ENCODE results near the gene ZFC3H1. TPM values are rescaled to one million over a fixed set of nuclear protein-coding genes. Genes with fewer than 3 reads are reported as not detected.

Gene ZFC3H1
- total RNA-seq, 1 experiment from 2014 or later: 37.1 TPM

GRCh38 chr12:71638499-71638898, 25.1 kb downstream of the ZFC3H1 start:
- H3K9ac ChIP-seq (ENCODE audit: low read length): no peak overlapping the region
- ATAC-seq: no peak
- CTCF ChIA-PET: interaction anchor here (3.3 kb wide), 1 partner anchor 108 kb away, joined by 39 read pairs; no protein-coding TSS in a partner anchor
- intact Hi-C loops (cut with micrococcal nuclease): loop anchor here (2.0 kb wide), 1 partner anchor 108 kb away; no protein-coding TSS in a partner anchor
- peaks cover 0 to 4% of the 10 kb centered on the region in 2 experiments; a peak in 1 of 4 replicates for H3K4me1 ChIP-seq (ENCODE audit: control insufficient read depth in 1 of 2, insufficient read depth in 2 of 2, low read length in 2 of 2)
- H3K27ac ChIP-seq (ENCODE audit: low read depth, low read length): no peak overlapping the region
- no peak overlapping the region for H3K4me2 ChIP-seq (ENCODE audit: low read length)
- POLR2A ChIA-PET: no interaction called here
- no peak overlapping the region for H3K4me3 ChIP-seq (replicated peaks in 1 of 2; ENCODE audit: low read depth in 1 of 2, low read length in 2 of 2)
- peaks cover 52% of the 10 kb centered on the region for H3K79me2 ChIP-seq (ENCODE audit: insufficient read depth, low read length)
- H4K20me1 ChIP-seq (ENCODE audit: insufficient read depth): peaks cover 4% of the 10 kb centered on the region; the same call in 1 of the 2 replicates
- no peak overlapping the region for H2AFZ ChIP-seq (ENCODE audit: low read depth, low read length, poor library complexity, severe bottlenecking)
- DNase-seq (ENCODE audit: low read depth, low spot score): no peak
- no peak for TF ChIP-seq ZFX (IDR thresholded peaks at IDR 0.05)
- no peak for TF ChIP-seq ELF1 (IDR thresholded peaks at IDR 0.05; ENCODE audit: borderline replicate concordance, low read depth)
- no peak for TF ChIP-seq POLR2AphosphoS5 (IDR thresholded peaks at IDR 0.05; ENCODE audit: low read depth, low read length)
- TF ChIP-seq EZH2phosphoT487 (IDR thresholded peaks at IDR 0.05; ENCODE audit: borderline replicate concordance): no peak
- no peak for TF ChIP-seq EGR1 (IDR thresholded peaks at IDR 0.05; ENCODE audit: low read depth)
- no TSS peak for BruUV-seq (replicated peaks)
- RAD21 ChIA-PET (ENCODE audit: low non-redundant PET in 1 of 2, low total read pairs in 2 of 2, uncharacterized antibody in 2 of 2, unreplicated experiment in 2 of 2): no interaction called here
- peaks cover 44 to 55% of the 10 kb centered on the region in 2 experiments for H3K36me3 ChIP-seq (ENCODE audit: control insufficient read depth in 1 of 2, insufficient read depth in 2 of 2, low read length in 2 of 2)
- H3K9me3 ChIP-seq (ENCODE audit: control insufficient read depth in 1 of 2, insufficient read depth in 1 of 2, low read depth in 1 of 2, low read length in 2 of 2): no peaks in the 10 kb centered on the region
- no peaks in the 10 kb centered on the region for H3K9me2 ChIP-seq (ENCODE audit: insufficient read depth)
- no peaks in the 10 kb centered on the region for H3K27me3 ChIP-seq (ENCODE audit: insufficient read depth, low read length)

GRCh38 chr12:71636704-71637115, 26.9 kb downstream of the ZFC3H1 start:
- TF ChIP-seq RAD21 (IDR thresholded peaks at IDR 0.05; ENCODE audit: low read depth): peak; percentile 62
- TF ChIP-seq ZNF274 (IDR thresholded peaks at IDR 0.05; ENCODE audit: low read depth, low read length): no peak
- peak; percentile 42 to 79 (median 78); a peak in 5 of 6 replicates for TF ChIP-seq CTCF (IDR thresholded peaks at IDR 0.05 in 2 of 3, conservative IDR thresholded peaks at IDR 0.05 in 1 of 3; ENCODE audit: borderline replicate concordance in 1 of 3, insufficient read depth in 1 of 3, low read depth in 2 of 3, low read length in 2 of 3)
- BruUV-seq (replicated peaks): no TSS peak
- no peak overlapping the region for H3K4me3 ChIP-seq (replicated peaks in 1 of 2; ENCODE audit: low read depth in 1 of 2, low read length in 2 of 2)
- CTCF ChIA-PET: interaction anchor here (0.6 to 3.3 kb wide), 17 partner anchors 8 to 511 kb away, joined by 3 to 39 read pairs (median 4); partner anchors contain the start of genes RAB21, THAP2 and ZFC3H1
- H3K4me2 ChIP-seq (ENCODE audit: low read length): no peak overlapping the region
- no peak overlapping the region for H3K27ac ChIP-seq (ENCODE audit: low read depth, low read length)
- H3K9me2 ChIP-seq (ENCODE audit: insufficient read depth): no peaks in the 10 kb centered on the region
- H3K36me3 ChIP-seq (ENCODE audit: control insufficient read depth in 1 of 2, insufficient read depth in 2 of 2, low read length in 2 of 2): peaks cover 54 to 56% of the 10 kb centered on the region in 2 experiments
- no peak overlapping the region for H2AFZ ChIP-seq (ENCODE audit: low read depth, low read length, poor library complexity, severe bottlenecking)
- H3K4me1 ChIP-seq (ENCODE audit: control insufficient read depth in 1 of 2, insufficient read depth in 2 of 2, low read length in 2 of 2): peaks cover 0 to 4% of the 10 kb centered on the region in 2 experiments; a peak in 1 of 4 replicates
- H3K79me2 ChIP-seq (ENCODE audit: insufficient read depth, low read length): peaks cover 43% of the 10 kb centered on the region
- POLR2A ChIA-PET: interaction anchor here (0.9 to 1.0 kb wide), 2 partner anchors 10 to 110 kb away, joined by 3 to 5 read pairs; no protein-coding TSS in a partner anchor
- RAD21 ChIA-PET (ENCODE audit: low non-redundant PET in 1 of 2, low total read pairs in 2 of 2, uncharacterized antibody in 2 of 2, unreplicated experiment in 2 of 2): interaction anchor here in 1 of 2 experiments (1.0 kb wide), 1 partner anchor 110 kb away, joined by 6 read pairs; no protein-coding TSS in a partner anchor
- ATAC-seq (peak; percentile 69), DNase-seq (ENCODE audit: low read depth, low spot score) (peak; percentile 57)
- intact Hi-C loops (cut with micrococcal nuclease): loop anchor here (1.0 kb wide), 2 partner anchors 221 to 419 kb away; no protein-coding TSS in a partner anchor
- no peaks in the 10 kb centered on the region for H3K9me3 ChIP-seq (ENCODE audit: control insufficient read depth in 1 of 2, insufficient read depth in 1 of 2, low read depth in 1 of 2, low read length in 2 of 2)
- peaks cover 4% of the 10 kb centered on the region; the same call in 1 of the 2 replicates for H4K20me1 ChIP-seq (ENCODE audit: insufficient read depth)
- H3K27me3 ChIP-seq (ENCODE audit: insufficient read depth, low read length): no peaks in the 10 kb centered on the region
- no peak overlapping the region for H3K9ac ChIP-seq (ENCODE audit: low read length)

All from HCT116 (cell line).